GM19238 (cell line): ENCODE measurements around the gene ASRGL1.

Experiments used
- DNase-seq: peaks from one replicate; pipeline ENCODE4 v3.0.0; 2011; ENCODE audit warnings: low spot score; ENCODE audit not compliant: insufficient read length

Gene ASRGL1

GRCh38 chr11:62439785-62440602 lies 102.7 kb downstream of the ASRGL1 start:
- DNase-seq, result no peak
